KBM-7 (cell line): Measurements from ENCODE around the gene BTN3A1.
"Not testable (repeated sequence)": the region's sequence is repeated elsewhere in the genome, so short reads cannot be mapped to it uniquely, and the experiment has no call there.

Experiments
- DNase-seq: peaks from one replicate; pipeline ENCODE4 v3.0.0-alpha.2; 2015
- in situ Hi-C: fragments of 300-500 bp; cut with MboI; formaldehyde crosslinking; loops from 2 replicates; pipeline ENCODE4 v1.14.3; 2020; ENCODE audit warnings: low sequenced_read_pairs, low pct_unique_long_range_greater_than_20kb, mixed read lengths

Gene BTN3A1

GRCh38 chr6:26408828-26409730, 7.0 kb downstream of the BTN3A1 start:
- in situ Hi-C loops = no loop called here

GRCh38 chr6:26411751-26412150, 9.7 kb downstream of the BTN3A1 start:
- in situ Hi-C loops = no loop called here
- no peak for DNase-seq

More at GRCh38 chr6:26408828-26409730, 7.0 kb downstream of the BTN3A1 start:
- DNase-seq = no peak

GRCh38 chr6:26412228-26412627, 10.2 kb downstream of the BTN3A1 start:
- in situ Hi-C loops = no loop called here
- no peak for DNase-seq

GRCh38 chr6:26412954-26413353, 10.9 kb downstream of the BTN3A1 start:
- in situ Hi-C loops = no loop called here

GRCh38 chr6:26414281-26414680, 12.2 kb downstream of the BTN3A1 start:
- no peak for DNase-seq
- in situ Hi-C loops = no loop called here

More at GRCh38 chr6:26412954-26413353, 10.9 kb downstream of the BTN3A1 start:
- DNase-seq = no peak

- no peak for DNase-seq
- in situ Hi-C loops = no loop called here
Observed at GRCh38 chr6:26415036-26415614, 13.1 kb downstream of the BTN3A1 start.

- in situ Hi-C loops = no loop called here
- no peak for DNase-seq
Observed at GRCh38 chr6:26415791-26416190, 13.7 kb downstream of the BTN3A1 start.

GRCh38 chr6:26416288-26416687, 14.2 kb downstream of the BTN3A1 start:
- no peak for DNase-seq
- in situ Hi-C loops = no loop called here

GRCh38 chr6:26418077-26418476, 16.0 kb downstream of the BTN3A1 start:
- in situ Hi-C loops, DNase-seq: not testable (repeated sequence)

- DNase-seq, in situ Hi-C loops: not testable (repeated sequence)
Observed at GRCh38 chr6:26418795-26419194, 16.7 kb downstream of the BTN3A1 start.

- in situ Hi-C loops = no loop called here
- DNase-seq = peak; percentile 65
Observed at GRCh38 chr6:26420688-26421171, 18.7 kb downstream of the BTN3A1 start.

- in situ Hi-C loops = no loop called here
- DNase-seq = peak; percentile 89
Observed at GRCh38 chr6:26421259-26422144, 19.4 kb downstream of the BTN3A1 start.

GRCh38 chr6:26422329-26422728, 20.3 kb downstream of the BTN3A1 start:
- DNase-seq = no peak
- in situ Hi-C loops = no loop called here

- in situ Hi-C loops = no loop called here
- DNase-seq = no peak
Observed at GRCh38 chr6:26426691-26427450, 24.8 kb downstream of the BTN3A1 start.

GRCh38 chr6:26427451-26427809, 25.4 kb downstream of the BTN3A1 start:
- in situ Hi-C loops = no loop called here
- DNase-seq = no peak

GRCh38 chr6:26428206-26428605, 26.1 kb downstream of the BTN3A1 start:
- in situ Hi-C loops = no loop called here
- DNase-seq = no peak

GRCh38 chr6:26430787-26431186, 28.7 kb downstream of the BTN3A1 start:
- in situ Hi-C loops = no loop called here
- DNase-seq = no peak

- in situ Hi-C loops = no loop called here
- DNase-seq = no peak
Observed at GRCh38 chr6:26431258-26432172, 29.4 kb downstream of the BTN3A1 start.
